Stimulated activated CD8-positive, alpha-beta memory T cell treated with anti-CD3 and anti-CD28 coated beads, Interleukin-15, amount 100 ng/mL, for 24 hours (primary cell): ENCODE measurements around the gene TRAF4.
"Not testable (repeated sequence)": the region's sequence is repeated elsewhere in the genome, so short reads cannot be mapped to it uniquely, and the experiment has no call there.

ENCODE experiments used
- DNase-seq: peaks from one replicate; pipeline ENCODE4 v3.0.0-alpha.2; 2020; ENCODE audit warnings: low read depth

The TRAF4 gene

GRCh38 chr17:28729950-28730330 lies 13.9 kb upstream of the TRAF4 start:
- no peak for DNase-seq

GRCh38 chr17:28733346-28733745 lies 10.5 kb upstream of the TRAF4 start:
- no peak for DNase-seq

GRCh38 chr17:28734712-28735241 lies 9.0 kb upstream of the TRAF4 start:
- DNase-seq: no peak

- no peak for DNase-seq
Observed at GRCh38 chr17:28735242-28735722, 8.5 kb upstream of the TRAF4 start.

GRCh38 chr17:28735913-28736769 lies 7.7 kb upstream of the TRAF4 start:
- DNase-seq: not testable (repeated sequence)

GRCh38 chr17:28737316-28737715 lies 6.5 kb upstream of the TRAF4 start:
- DNase-seq: no peak

- no peak for DNase-seq
Observed at GRCh38 chr17:28737770-28738679, 5.8 kb upstream of the TRAF4 start.

GRCh38 chr17:28738680-28739384 lies 5.0 kb upstream of the TRAF4 start:
- DNase-seq: no peak

GRCh38 chr17:28740406-28741357 lies 3.1 kb upstream of the TRAF4 start:
- DNase-seq: no peak

- no peak for DNase-seq
Observed at GRCh38 chr17:28741358-28742349, 2.2 kb upstream of the TRAF4 start.

GRCh38 chr17:28744104-28744971 lies 527 bp downstream of the TRAF4 start:
- DNase-seq: peak; percentile 60

GRCh38 chr17:28744972-28745785 lies 1.4 kb downstream of the TRAF4 start:
- no peak for DNase-seq

GRCh38 chr17:28745786-28746411 lies 2.1 kb downstream of the TRAF4 start:
- no peak for DNase-seq

GRCh38 chr17:28746611-28747050 lies 2.8 kb downstream of the TRAF4 start:
- no peak for DNase-seq

- DNase-seq: no peak
Observed at GRCh38 chr17:28747051-28747691, 3.4 kb downstream of the TRAF4 start.
